Activated T-helper 17 cell treated with anti-CD3 and anti-CD28 coated beads, Interleukin-2, amount 50 U/mL, for 72 hours (primary cell): ENCODE data around the gene CDH23. TPM values are rescaled to one million over a fixed set of nuclear protein-coding genes. Genes with fewer than 3 reads are reported as not detected.

ENCODE experiments used
- ATAC-seq: fragments of 150-1000 bp; cut with Tn5 transposase; replicated peaks from 2 replicates; pipeline ENCODE4 v1.10.0; 2021; ENCODE audit warnings: mild to moderate bottlenecking, moderate library complexity
- H3K27ac Mint-ChIP-seq: one replicate; pipeline ENCODE4 v1.8.0; 2022; ENCODE audit warnings: mixed read lengths
- H3K27me3 Mint-ChIP-seq: one replicate; pipeline ENCODE4 v1.8.0; 2022; ENCODE audit warnings: mixed read lengths
- H3K36me3 Mint-ChIP-seq: one replicate; pipeline ENCODE4 v1.8.0; 2022; ENCODE audit warnings: low read depth, mild to moderate bottlenecking, mixed read lengths
- H3K4me1 Mint-ChIP-seq: one replicate; pipeline ENCODE4 v1.8.0; 2022; ENCODE audit warnings: mixed read lengths
- H3K4me3 Mint-ChIP-seq: one replicate; pipeline ENCODE4 v1.8.0; 2022; ENCODE audit warnings: mild to moderate bottlenecking, mixed read lengths
- H3K9me3 Mint-ChIP-seq: one replicate; pipeline ENCODE4 v1.8.0; 2022; ENCODE audit warnings: mixed read lengths
- total RNA-seq, 2 donors: library from RNA; stranded (reverse); gene quantifications; one replicate each; pipeline ENCODE4 v1.2.3, GENCODE V29; 2022

The CDH23 gene
- total RNA-seq, 2 donors from 2014 or later: 0.09 to 16.2 TPM

DNA sequence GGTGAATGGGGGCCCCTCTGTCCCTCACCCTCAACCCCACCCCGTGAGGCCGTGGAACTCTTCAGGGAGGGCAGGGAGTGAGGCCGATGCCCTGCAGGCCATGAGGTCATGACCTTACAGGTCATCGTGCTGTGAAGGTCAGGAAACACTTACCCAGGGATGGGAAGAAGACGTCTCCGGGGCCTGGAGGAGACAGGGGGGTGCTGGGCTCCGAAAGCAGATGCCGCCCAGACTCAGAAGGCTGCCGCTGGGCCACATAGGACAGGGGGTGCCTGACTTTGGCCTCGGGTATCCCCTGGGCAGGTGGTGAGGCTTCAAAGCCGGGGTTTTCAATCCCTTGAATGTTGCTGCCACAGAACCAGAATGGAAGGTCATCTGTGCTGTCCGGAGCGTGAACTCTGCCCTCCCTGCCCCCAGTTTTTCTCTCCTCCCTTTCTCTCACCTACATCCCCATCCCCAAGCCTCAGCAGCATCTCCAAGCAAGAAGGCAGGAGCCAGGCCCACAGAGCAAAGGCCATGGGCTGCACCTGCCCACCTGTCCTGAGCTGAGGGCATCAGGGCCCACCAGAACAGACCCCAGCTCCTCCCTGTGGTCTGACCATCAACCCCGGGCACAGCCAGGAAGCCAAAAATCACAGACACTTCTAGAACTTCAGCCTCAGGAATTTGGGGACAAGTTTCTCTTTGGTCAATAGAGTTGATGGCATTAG, 354.9 kb downstream of the CDH23 start:
- H3K36me3 Mint-ChIP-seq: peaks cover 94% of the 10 kb centered on the region
- no peaks in the 10 kb centered on the region for H3K27me3 Mint-ChIP-seq
- peak overlapping the region; percentile 53 for H3K4me3 Mint-ChIP-seq
- H3K9me3 Mint-ChIP-seq: no peaks in the 10 kb centered on the region
- ATAC-seq: no peak
- H3K27ac Mint-ChIP-seq: peak overlapping the region; percentile 84
- H3K4me1 Mint-ChIP-seq: peaks cover 71% of the 10 kb centered on the region

DNA sequence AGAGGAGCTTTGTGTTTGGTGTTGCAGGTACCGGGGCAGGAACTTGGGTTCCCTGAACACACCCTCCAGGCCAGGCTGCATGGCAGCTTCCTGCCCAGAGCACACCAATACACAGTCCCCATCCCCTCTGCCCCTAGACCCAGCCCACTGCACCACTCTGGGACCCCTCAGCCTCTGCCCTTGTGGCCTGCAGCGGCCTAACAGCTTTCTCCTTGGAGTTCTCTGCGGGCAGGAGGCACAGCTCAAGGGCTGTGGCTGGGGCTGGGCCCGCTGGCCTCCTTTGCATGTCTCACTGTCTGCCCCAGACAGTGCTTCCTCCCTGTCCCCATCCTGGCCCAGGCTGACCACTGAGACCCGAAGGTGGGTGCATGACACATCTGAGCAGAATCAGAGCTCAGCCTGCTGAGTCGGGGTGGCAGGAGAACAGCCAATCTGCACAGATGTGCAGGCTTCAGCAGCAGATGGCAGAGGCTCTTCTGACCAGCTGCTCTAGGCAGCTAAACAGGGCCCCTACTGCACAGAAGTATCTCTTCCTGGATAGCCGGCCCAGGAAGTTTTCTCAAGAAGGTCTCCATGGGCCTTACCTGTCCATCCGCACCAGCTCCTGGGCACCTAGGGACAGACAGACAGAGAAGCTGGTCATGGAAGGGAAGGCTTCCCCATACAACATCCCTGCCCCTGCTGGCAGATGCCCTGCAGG, 355.8 kb downstream of the CDH23 start:
- Mint-ChIP-seq H3K36me3 (peaks cover 95% of the 10 kb centered on the region), H3K27me3 (no peaks in the 10 kb centered on the region), H3K9me3 (no peaks in the 10 kb centered on the region), H3K4me3 (peak overlapping the region; percentile 53), H3K4me1 (peaks cover 70% of the 10 kb centered on the region), H3K27ac (peak overlapping the region; percentile 84)
- ATAC-seq: peak; percentile 16

DNA sequence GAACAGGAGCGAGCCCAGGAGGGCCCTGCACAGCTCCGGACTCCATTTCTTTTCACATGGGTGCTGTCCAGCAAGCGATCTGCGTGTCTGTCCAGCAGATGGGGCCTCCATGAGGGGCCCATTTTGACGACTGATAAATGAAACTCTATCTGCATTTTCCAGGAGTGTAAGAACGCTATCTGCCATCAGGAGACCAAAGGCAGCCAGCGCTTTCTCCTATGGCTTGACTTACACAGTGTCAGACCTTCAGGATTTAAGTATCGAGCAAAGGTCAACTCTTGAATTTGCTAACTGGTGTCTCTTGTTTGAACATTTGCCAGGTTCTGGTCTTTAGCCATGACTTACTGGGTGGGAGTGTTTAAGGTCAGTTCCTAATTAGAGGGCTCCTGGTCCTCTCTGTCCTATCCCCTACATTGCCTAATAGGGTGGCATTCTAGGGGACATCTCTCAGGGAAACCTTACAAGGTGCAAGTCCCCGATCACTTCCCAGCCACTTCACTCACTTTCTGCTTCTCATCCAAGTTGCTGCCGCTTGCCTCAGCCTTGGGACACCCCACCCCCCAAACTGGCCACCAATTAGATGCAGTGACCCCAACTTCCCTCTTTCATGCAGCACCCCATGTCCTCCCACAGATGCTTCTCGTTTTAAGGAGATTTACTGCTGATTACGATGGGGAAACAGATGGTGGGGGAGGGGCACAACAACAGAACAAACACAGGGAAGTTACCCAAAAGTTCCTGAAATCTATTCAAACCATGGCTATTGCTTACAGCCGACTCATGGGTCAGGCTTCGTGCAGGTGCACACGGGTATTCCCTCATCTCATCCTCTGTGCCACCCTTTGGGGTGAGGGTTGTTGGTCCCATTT, 356.6 kb downstream of the CDH23 start:
- Mint-ChIP-seq H3K36me3 (peaks cover 97% of the 10 kb centered on the region), H3K4me1 (peaks cover 71% of the 10 kb centered on the region), H3K27me3 (no peaks in the 10 kb centered on the region), H3K27ac (peak overlapping the region; percentile 84), H3K4me3 (peak overlapping the region; percentile 53), H3K9me3 (no peaks in the 10 kb centered on the region)
- no peak for ATAC-seq

DNA sequence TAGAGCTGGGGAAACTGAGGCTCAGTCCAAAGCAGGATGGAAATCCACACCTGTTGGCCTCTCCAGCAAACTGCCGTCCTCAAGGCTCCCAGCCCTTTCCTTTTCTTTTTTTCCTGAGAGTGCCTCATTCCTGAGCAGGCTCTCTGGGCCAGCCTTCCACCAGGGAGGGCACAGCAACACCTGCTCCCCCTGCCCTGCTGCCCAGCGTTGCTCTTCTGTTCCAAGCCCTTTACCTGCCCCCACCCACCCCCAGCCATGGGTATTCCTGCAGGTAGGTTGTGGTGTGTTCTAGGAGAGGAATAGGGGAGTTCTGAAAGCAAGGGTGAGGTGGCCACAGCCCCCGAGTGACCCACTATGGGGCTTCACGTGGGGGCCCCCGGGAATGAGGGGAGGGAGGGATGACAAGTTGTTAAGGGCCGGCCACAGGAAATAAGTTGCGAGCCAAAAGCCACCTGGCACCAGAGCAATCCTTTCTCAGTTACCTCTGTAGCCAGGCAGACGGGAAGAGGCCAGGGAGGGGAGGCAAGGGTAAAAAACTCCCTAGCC, 357.3 kb downstream of the CDH23 start:
- no peak for ATAC-seq
- H3K27me3 Mint-ChIP-seq: no peaks in the 10 kb centered on the region
- H3K4me3 Mint-ChIP-seq: peak overlapping the region; percentile 53
- H3K27ac Mint-ChIP-seq: peak overlapping the region; percentile 84
- peaks cover 97% of the 10 kb centered on the region for H3K36me3 Mint-ChIP-seq
- H3K9me3 Mint-ChIP-seq: no peaks in the 10 kb centered on the region
- peaks cover 68% of the 10 kb centered on the region for H3K4me1 Mint-ChIP-seq

DNA sequence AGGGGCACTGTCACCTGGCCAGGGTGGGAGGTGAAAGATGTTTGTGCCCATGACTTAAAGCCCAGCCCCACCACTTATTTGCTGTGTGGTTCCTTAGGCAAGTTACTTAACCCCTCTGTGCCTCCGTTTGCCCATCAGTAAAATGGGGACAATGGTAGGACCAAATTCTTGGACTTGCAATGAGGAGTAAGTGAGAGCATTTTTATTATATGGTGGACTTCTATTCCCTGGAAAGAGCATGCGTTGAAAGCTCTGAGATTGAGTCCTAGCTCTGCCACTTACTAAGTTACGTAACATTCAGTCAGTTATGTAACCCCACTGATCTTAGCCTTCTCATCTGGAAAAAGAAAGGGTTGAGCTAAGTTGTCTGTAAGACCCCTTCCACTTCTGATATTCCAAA, 357.8 kb downstream of the CDH23 start:
- peaks cover 64% of the 10 kb centered on the region for H3K4me1 Mint-ChIP-seq
- peaks cover 97% of the 10 kb centered on the region for H3K36me3 Mint-ChIP-seq
- H3K9me3 Mint-ChIP-seq: no peaks in the 10 kb centered on the region
- no peaks in the 10 kb centered on the region for H3K27me3 Mint-ChIP-seq
- no peak for ATAC-seq
- H3K27ac Mint-ChIP-seq: peak overlapping the region; percentile 84
- peak overlapping the region; percentile 40 for H3K4me3 Mint-ChIP-seq

DNA sequence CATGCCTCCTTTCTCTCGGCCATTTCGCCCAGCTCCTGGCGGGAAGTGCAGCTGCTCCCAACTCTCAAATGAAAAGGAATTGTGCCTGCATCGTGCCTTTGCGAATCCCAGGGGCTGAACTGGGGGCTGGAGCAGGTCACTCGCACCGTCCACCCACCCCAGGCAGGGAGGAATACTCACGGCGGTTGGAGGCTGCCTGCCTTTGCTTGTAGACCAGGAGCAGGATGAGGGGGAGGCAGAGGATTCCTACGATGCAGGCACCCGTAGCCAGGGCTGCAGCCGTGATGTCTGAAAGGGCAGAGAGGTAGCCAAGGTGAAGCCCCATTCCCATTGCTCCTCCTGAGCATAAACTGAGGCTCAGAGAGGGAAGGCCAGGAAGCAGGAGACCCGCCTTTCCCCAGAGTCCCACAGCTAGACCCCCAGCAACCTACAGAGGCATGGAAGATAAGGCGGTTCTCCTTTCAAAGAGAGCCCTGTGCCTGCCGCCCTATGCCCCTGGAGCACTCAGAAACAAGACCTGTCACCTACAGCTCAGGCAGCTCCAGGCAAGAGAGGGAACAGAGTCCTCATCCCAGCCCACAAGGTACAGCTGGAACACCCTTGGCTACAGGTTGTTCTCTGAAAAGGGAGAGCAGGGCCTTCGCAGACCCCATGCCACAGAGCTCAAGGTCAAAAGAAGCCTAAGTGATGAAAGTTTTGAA, 358.6 kb downstream of the CDH23 start:
- Mint-ChIP-seq H3K36me3 (peaks cover 97% of the 10 kb centered on the region), H3K27ac (peak overlapping the region; percentile 94), H3K27me3 (no peaks in the 10 kb centered on the region), H3K4me3 (peak overlapping the region; percentile 40), H3K9me3 (no peaks in the 10 kb centered on the region), H3K4me1 (peaks cover 59% of the 10 kb centered on the region)
- ATAC-seq: no peak

DNA sequence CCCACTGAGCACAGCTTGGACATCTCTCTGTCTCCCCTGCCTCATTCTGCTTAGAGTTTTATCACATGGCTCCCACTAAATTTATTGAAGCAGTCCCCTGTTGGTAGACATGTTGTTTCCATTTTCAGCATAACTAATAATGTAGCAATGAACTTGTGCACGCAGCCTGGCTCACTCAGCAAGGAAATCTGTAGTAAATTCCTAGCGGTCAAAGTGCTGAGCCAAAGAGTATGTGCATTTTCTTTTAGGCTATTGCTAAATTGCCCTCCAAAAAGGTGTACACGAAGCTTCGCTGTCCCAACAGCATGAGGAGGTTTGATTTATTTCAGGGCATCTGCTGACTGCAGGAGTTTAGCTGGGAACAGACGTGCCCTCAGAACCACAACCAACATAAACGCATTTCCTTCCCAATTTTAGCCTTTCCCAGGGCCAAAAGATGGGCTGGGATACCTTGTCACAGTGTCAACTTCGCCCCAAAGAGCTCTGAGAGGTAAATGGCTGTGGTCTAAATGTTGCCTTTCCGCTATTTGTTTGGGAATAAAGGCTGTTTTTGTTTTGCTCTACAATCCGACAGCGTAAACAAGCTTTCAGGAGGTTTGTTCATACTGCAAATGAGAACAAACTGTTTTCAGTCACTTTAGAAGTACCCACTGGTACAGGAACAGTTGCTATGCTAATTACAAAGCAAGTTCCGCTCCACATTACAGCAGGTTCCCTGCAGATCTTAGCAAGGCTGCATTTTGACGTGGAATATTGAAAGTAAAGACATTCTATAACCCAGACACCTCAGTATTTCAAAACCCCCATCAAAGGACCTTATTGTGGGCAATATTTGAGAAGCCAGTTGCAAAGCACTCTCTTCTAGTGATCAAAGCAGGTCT, 359.8 kb downstream of the CDH23 start:
- H3K4me3 Mint-ChIP-seq: peak overlapping the region; percentile 75
- no peaks in the 10 kb centered on the region for H3K9me3 Mint-ChIP-seq
- H3K27ac Mint-ChIP-seq: peak overlapping the region; percentile 94
- H3K36me3 Mint-ChIP-seq: peaks cover 100% of the 10 kb centered on the region
- no peaks in the 10 kb centered on the region for H3K27me3 Mint-ChIP-seq
- peaks cover 65% of the 10 kb centered on the region for H3K4me1 Mint-ChIP-seq
- peak; percentile 75 for ATAC-seq

DNA sequence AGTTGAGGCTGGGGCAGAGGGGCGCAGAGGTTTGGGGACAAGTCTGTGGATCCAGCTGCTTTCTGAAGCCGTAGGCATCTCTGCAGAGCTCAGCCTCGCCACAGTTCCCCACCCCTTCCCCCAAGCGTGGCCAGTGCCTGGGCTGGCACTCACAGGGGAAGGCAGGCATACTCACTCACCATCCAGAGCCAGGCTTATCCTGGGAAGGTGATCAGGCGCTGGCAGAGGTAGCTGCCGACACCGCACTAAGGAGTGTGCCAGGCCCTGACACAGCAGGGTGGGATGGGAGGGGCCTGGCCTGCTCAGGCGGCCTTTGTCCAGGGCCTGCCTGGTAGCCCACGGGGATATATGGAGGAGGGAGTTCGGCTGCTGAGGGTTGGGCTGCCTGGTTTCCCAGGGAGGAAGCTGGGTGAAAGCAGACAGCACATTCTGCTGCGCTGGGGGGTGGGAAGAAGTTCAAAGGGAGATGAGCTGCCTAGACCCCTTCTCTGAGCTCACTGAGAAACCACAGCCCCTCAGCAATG, 360.7 kb downstream of the CDH23 start:
- no peaks in the 10 kb centered on the region for H3K9me3 Mint-ChIP-seq
- H3K4me3 Mint-ChIP-seq: peak overlapping the region; percentile 75
- H3K27me3 Mint-ChIP-seq: no peaks in the 10 kb centered on the region
- peak overlapping the region; percentile 94 for H3K27ac Mint-ChIP-seq
- ATAC-seq: peak; percentile 3
- peaks cover 65% of the 10 kb centered on the region for H3K4me1 Mint-ChIP-seq
- H3K36me3 Mint-ChIP-seq: peaks cover 100% of the 10 kb centered on the region

DNA sequence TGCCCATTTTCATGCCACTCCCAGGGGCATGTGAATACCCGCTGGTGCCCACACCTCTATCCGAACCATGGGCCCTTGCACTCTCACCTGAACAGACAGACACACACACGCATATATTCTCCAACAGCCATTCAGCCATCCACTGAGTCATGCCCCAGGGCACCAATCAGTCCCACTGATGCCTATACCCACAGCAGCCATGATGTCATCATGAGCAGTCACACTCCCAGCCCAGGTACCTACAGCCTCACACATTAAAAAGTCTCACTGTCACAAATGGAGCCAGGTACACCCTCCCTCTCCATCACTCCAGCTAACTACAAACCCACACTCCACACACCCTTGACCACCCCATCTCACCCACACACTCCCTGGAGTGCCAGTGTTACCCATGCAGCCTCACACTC, 364.4 kb downstream of the CDH23 start:
- peak overlapping the region; percentile 57 for H3K4me3 Mint-ChIP-seq
- H3K9me3 Mint-ChIP-seq: no peaks in the 10 kb centered on the region
- H3K4me1 Mint-ChIP-seq: peaks cover 65% of the 10 kb centered on the region
- H3K27ac Mint-ChIP-seq: peak overlapping the region; percentile 79
- ATAC-seq: peak; percentile 84
- H3K36me3 Mint-ChIP-seq: peaks cover 100% of the 10 kb centered on the region
- H3K27me3 Mint-ChIP-seq: no peaks in the 10 kb centered on the region

DNA sequence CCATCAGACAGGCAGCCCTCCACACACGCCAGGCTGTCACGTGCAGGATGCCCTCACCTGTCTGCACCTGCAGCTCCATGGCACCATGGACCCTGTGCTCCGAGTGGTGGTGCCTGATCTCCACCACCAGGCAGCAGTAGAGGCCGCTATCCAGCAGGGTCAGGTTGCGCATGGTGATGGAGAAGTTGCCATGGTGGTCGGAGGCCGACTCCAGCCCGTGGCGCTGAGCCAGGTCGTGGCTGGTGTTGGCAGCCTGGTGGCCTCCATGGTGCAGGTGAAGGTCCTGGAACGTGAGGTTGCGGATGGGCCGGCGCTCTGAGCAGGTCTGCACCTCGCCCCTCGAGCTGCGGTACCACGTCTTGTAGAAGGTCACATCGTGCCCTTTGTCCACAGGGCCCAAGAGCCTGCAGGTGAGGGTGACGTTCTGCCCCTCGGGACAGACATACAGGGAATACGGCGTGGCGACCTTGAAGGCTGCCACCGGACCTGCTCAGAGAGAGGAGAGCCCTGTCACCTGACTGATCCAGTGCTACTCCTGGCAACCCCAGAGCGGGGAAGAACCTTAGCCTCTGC, 364.9 kb downstream of the CDH23 start:
- Mint-ChIP-seq H3K36me3 (peaks cover 100% of the 10 kb centered on the region), H3K9me3 (no peaks in the 10 kb centered on the region), H3K27me3 (no peaks in the 10 kb centered on the region), H3K4me1 (peaks cover 62% of the 10 kb centered on the region), H3K4me3 (peak overlapping the region; percentile 57), H3K27ac (peak overlapping the region; percentile 79)
- no peak for ATAC-seq

DNA sequence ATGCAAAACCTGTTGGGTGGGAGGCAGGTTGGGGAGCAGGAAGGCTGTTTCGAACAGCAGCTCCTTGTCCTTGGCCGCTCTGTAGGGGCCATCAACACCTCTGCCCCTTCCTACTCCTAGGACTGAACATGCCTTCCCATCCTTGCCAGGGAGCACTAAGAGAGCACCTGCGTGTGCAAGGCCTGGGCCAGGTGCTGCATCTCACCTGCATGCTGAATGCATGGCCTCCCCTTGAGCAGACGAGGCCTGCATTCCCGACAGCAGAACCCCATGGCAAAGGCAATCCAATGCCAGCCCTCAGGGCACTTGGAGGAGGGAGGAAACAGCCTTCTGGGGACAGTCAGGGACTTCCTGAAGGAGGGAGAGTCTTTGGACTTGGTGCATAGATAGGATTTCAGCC, 365.6 kb downstream of the CDH23 start:
- no peaks in the 10 kb centered on the region for H3K27me3 Mint-ChIP-seq
- no peak for ATAC-seq
- H3K27ac Mint-ChIP-seq: peak overlapping the region; percentile 74
- peaks cover 100% of the 10 kb centered on the region for H3K36me3 Mint-ChIP-seq
- H3K4me1 Mint-ChIP-seq: peaks cover 62% of the 10 kb centered on the region
- no peaks in the 10 kb centered on the region for H3K9me3 Mint-ChIP-seq
- peak overlapping the region; percentile 20 for H3K4me3 Mint-ChIP-seq

DNA sequence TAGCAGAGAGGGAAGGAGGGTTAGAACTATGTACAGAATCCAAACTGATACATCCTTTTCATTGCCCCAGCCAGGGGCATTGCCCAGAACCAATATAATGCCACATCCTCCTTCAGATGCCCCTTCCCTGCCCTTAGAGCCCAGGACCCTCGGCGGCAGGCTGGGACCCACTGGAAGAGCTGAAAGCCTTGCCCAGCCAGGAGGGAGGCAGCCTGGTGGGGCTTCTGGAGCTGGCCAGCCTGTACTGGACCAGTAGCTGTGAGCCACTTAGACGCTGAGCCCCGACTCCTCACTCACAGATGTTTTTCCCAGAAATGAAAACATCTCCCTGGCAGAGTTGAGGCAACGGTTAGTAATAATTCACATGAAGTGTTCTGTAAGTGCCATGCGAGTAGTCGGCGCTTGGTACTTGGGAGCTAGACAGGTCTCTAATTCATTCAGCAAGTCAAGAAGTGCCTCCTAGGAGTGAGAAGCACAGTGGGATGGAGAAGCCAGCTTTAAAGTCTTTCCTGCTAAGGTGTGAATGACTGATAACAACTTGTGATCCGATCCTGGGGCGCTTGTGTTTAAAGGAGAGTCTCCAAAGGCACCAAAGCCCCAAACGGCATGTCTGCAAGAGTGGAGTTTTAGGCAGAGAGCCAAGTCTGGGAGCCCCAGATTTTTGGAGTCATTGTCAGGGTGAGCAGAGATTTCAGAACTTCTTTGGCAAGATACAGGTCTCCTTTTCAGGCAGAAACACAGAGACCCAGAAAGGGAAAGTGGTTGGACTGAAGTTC, 366.8 kb downstream of the CDH23 start:
- Mint-ChIP-seq H3K4me3 (peak overlapping the region; percentile 91), H3K27me3 (no peaks in the 10 kb centered on the region), H3K36me3 (peaks cover 100% of the 10 kb centered on the region), H3K9me3 (no peaks in the 10 kb centered on the region), H3K27ac (peak overlapping the region; percentile 70), H3K4me1 (peaks cover 61% of the 10 kb centered on the region)
- no peak for ATAC-seq
